A549 (cell line): Measurements from ENCODE around the gene DPYD. TPM values are rescaled to one million over a fixed set of nuclear protein-coding genes. Genes with fewer than 3 reads are reported as not detected.

Experiments
- ATAC-seq, 2 experiments: fragments of 200-7000 bp in 1 of 2; fragments of >200 bp in 1 of 2; cut with Nextera tagmentation in 1 of 2; cut with Tn5 transposase in 1 of 2; 3 replicates each; pipeline versions ENCODE4 v1.8.0 to v1.9.1; 2018 to 2020; ENCODE audit warnings: mild to moderate bottlenecking in 1 of 2, moderate library complexity in 1 of 2
- CTCF ChIA-PET: fragments of 300-600 bp; sonication (Branson Sonifier 250); formaldehyde crosslinking; extraction: SDS; loops from one replicate; lab custom pipeline; 2021; ENCODE audit warnings: antibody characterized with exemption, inconsistent platforms; lab: Yijun Ruan, JAX
- POLR2A ChIA-PET: fragments of 350-600 bp; formaldehyde crosslinking; extraction: SDS; loops from one replicate; lab custom pipeline; 2021; ENCODE audit warnings: antibody characterized with exemption, inconsistent platforms; lab: Yijun Ruan, JAX
- DNase-seq, 2 experiments: peaks; one replicate each; pipeline versions ENCODE4 v3.0.0 to v3.0.0-alpha.2; 2011 to 2016; ENCODE audit warnings: low read depth in 1 of 2, low spot score in 1 of 2
- FAIRE-seq: peaks from 2 replicates; lab custom pipeline; 2011; peaks lifted over from hg19 to GRCh38; lab: Jason Lieb, UNC
- H3K27ac ChIP-seq, 2 experiments: fragments of >200 bp; sonication (Bioruptor Twin); formaldehyde crosslinking; 3 replicates each; pipeline ENCODE4 v1.5.1; 2016 to 2017
- H3K4me1 ChIP-seq: fragments of >200 bp; sonication (Bioruptor Twin); formaldehyde crosslinking; 3 replicates; pipeline ENCODE4 v1.6.1; 2016
- H3K4me2 ChIP-seq: fragments of >200 bp; sonication (Bioruptor Twin); formaldehyde crosslinking; 3 replicates; pipeline ENCODE4 v1.6.1; 2016
- H3K4me3 ChIP-seq: fragments of >200 bp; sonication (Bioruptor Twin); formaldehyde crosslinking; 3 replicates; pipeline ENCODE4 v1.5.1; 2016
- H3K9me3 ChIP-seq: fragments of >200 bp; sonication (Bioruptor Twin); formaldehyde crosslinking; 3 replicates; pipeline ENCODE4 v1.6.1; 2016
- ATOH8 ChIP-seq: fragments of 250-450 bp; sonication (Bioruptor Pico); IDR thresholded peaks from 2 replicates; pipeline ENCODE4 v1.5.0; 2020; ENCODE audit warnings: low read depth, mild to moderate bottlenecking, moderate library complexity
- BCL3 ChIP-seq: fragments of >200 bp; sonication (Bioruptor Twin); formaldehyde crosslinking; IDR thresholded peaks from 3 replicates; pipeline ENCODE4 v1.6.1; 2016
- CBX8 ChIP-seq: fragments of 200-600 bp; sonication (generic); IDR thresholded peaks from 2 replicates; pipeline ENCODE4 v1.6.1; 2016
- CHD4 ChIP-seq: fragments of 200-600 bp; sonication (generic); IDR thresholded peaks from 2 replicates; pipeline ENCODE4 v1.6.1; 2016; ENCODE audit warnings: antibody characterized with exemption, mild to moderate bottlenecking, borderline replicate concordance
- E2F6 ChIP-seq: IDR thresholded peaks from 2 replicates; pipeline ENCODE4 v1.6.1; 2012; ENCODE audit warnings: low read depth, borderline replicate concordance
- EHMT2 ChIP-seq: fragments of 200-600 bp; sonication (generic); IDR thresholded peaks from 2 replicates; pipeline ENCODE4 v1.6.1; 2016; ENCODE audit warnings: antibody characterized with exemption, low read depth, mild to moderate bottlenecking, moderate library complexity
- FOXS1 ChIP-seq: fragments of 250-450 bp; sonication (Bioruptor Pico); IDR thresholded peaks from 2 replicates; pipeline ENCODE4 v1.5.0; 2020; ENCODE audit warnings: mild to moderate bottlenecking, moderate library complexity
- HDAC2 ChIP-seq: fragments of 200-600 bp; sonication (generic); IDR thresholded peaks from 2 replicates; pipeline ENCODE4 v1.6.1; 2016
- HOXA7 ChIP-seq: fragments of 250-450 bp; sonication (Bioruptor Pico); IDR thresholded peaks from 2 replicates; pipeline ENCODE4 v1.5.0; 2020; ENCODE audit warnings: mild to moderate bottlenecking, moderate library complexity
- HOXB5 ChIP-seq: fragments of 250-450 bp; sonication (Bioruptor Pico); IDR thresholded peaks from 2 replicates; pipeline ENCODE4 v1.5.0; 2020; ENCODE audit warnings: mild to moderate bottlenecking, moderate library complexity
- JUN ChIP-seq, 2 experiments: fragments of >200 bp; sonication (Bioruptor Twin); formaldehyde crosslinking; IDR thresholded peaks; 2 replicates in 1 of 2; 3 replicates in 1 of 2; pipeline ENCODE4 v1.6.1; 2016 to 2017
- MAZ ChIP-seq: fragments of 150-350 bp; IDR thresholded peaks from 2 replicates; pipeline ENCODE4 v1.6.1; 2014; ENCODE audit warnings: antibody characterized with exemption, low read depth, low read length, borderline replicate concordance
- NFE2L2 ChIP-seq: fragments of 150-350 bp; conservative IDR thresholded peaks from 2 replicates; pipeline ENCODE4 v1.6.1; 2014; ENCODE audit warnings: low read length
- PHF8 ChIP-seq: fragments of 200-600 bp; sonication (generic); IDR thresholded peaks from 2 replicates; pipeline ENCODE4 v1.6.1; 2016; ENCODE audit warnings: low read depth, mild to moderate bottlenecking, antibody characterized with exemption, moderate library complexity, borderline replicate concordance
- RAD21 ChIP-seq, 2 experiments: fragments of >200 bp in 1 of 2; sonication (Bioruptor Twin) in 1 of 2; formaldehyde crosslinking in 1 of 2; IDR thresholded peaks in 1 of 2; conservative IDR thresholded peaks in 1 of 2; 2 replicates in 1 of 2; 3 replicates in 1 of 2; pipeline ENCODE4 v1.6.1; 2012 to 2018; ENCODE audit warnings: inconsistent platforms in 1 of 2
- RCOR1 ChIP-seq: fragments of 150-350 bp; IDR thresholded peaks from 2 replicates; pipeline ENCODE4 v1.6.1; 2014; ENCODE audit warnings: antibody characterized with exemption, low read length, low read depth
- REST ChIP-seq: fragments of 200-600 bp; sonication (generic); IDR thresholded peaks from 2 replicates; pipeline ENCODE4 v1.6.1; 2016; ENCODE audit warnings: antibody characterized with exemption, mild to moderate bottlenecking, moderate library complexity
- SMC3 ChIP-seq: fragments of >200 bp; sonication (Bioruptor Twin); formaldehyde crosslinking; IDR thresholded peaks from 3 replicates; pipeline ENCODE4 v1.6.1; 2018; ENCODE audit warnings: inconsistent platforms
- TP53 ChIP-seq: fragments of 250-450 bp; sonication (Bioruptor Pico); IDR thresholded peaks from 2 replicates; pipeline ENCODE4 v1.5.0; 2021; ENCODE audit warnings: mild to moderate bottlenecking, moderate library complexity
- USF2 ChIP-seq: fragments of 450-650 bp; IDR thresholded peaks from 2 replicates; pipeline ENCODE4 v1.6.1; 2014; ENCODE audit warnings: antibody characterized with exemption
- ZNF302 ChIP-seq: fragments of 250-450 bp; sonication (Bioruptor Pico); IDR thresholded peaks from 2 replicates; pipeline ENCODE4 v1.9.0; 2021; ENCODE audit warnings: inconsistent platforms, mild to moderate bottlenecking, moderate library complexity
- WGBS: methylation state at CpG from one replicate; pipeline ENCODE4 v1.1.6; 2017; ENCODE audit errors: missing lambda C conversion rate; 5-methylcytosine and 5-hydroxymethylcytosine counted together
- polyA plus RNA-seq, 4 experiments: library from polyadenylated mRNA; depleted of rRNA in 3 of 4; stranded (reverse); fragments of >200 nt; fragmentation: RNase III in 1 of 4; extraction: RNeasy Plus Mini Kit Qiagen cat#74134 plus additional on column Dnase treatment in 1 of 4; gene quantifications; 2 replicates in 3 of 4; 3 replicates in 1 of 4; pipeline ENCODE4 v1.2.3, GENCODE V29; 2011 to 2017

The DPYD gene
- polyA plus RNA-seq, 2 of the 4 experiments (the other 2 are of a cell fraction): 5.9 to 7.5 TPM

GRCh38 chr1:97433094-97433823 is 487.6 kb downstream of the DPYD start:
- no peak overlapping the region for H3K4me2 ChIP-seq
- FAIRE-seq (no peak), ATAC-seq (no peak), DNase-seq (no peak)
- no peak for TF ChIP-seq ATOH8 (CRISPR knock-in tag)
- TF ChIP-seq TP53 (CRISPR knock-in tag): no peak
- TF ChIP-seq RCOR1: no peak
- TF ChIP-seq FOXS1 (CRISPR knock-in tag): no peak
- TF ChIP-seq MAZ: no peak
- TF ChIP-seq SMC3: no peak
- TF ChIP-seq PHF8: no peak
- no peak for TF ChIP-seq HOXA7 (CRISPR knock-in tag)
- no peak for TF ChIP-seq BCL3
- no peak overlapping the region for H3K27ac ChIP-seq
- 94% methylated on average over 2 of the region's 2 CpGs for WGBS
- POLR2A ChIA-PET: no interaction called here
- H3K9me3 ChIP-seq: no peaks in the 10 kb centered on the region
- no peak overlapping the region for H3K4me3 ChIP-seq
- H3K4me1 ChIP-seq: no peaks in the 10 kb centered on the region
- CTCF ChIA-PET: no interaction called here

GRCh38 chr1:97427371-97427770 is 493.5 kb downstream of the DPYD start:
- FAIRE-seq (no peak), DNase-seq (no peak), ATAC-seq (no peak)
- WGBS: 96% methylated on average over 3 of the region's 3 CpGs
- Histone ChIP-seq H3K4me3 (no peak overlapping the region), H3K27ac (no peak overlapping the region), H3K4me1 (no peaks in the 10 kb centered on the region), H3K4me2 (no peak overlapping the region), H3K9me3 (no peaks in the 10 kb centered on the region)
- POLR2A ChIA-PET: no interaction called here
- no peak for TF ChIP-seq RAD21 (conservative IDR thresholded peaks at IDR 0.05 in 1 of 2, IDR thresholded peaks at IDR 0.05 in 1 of 2)
- CTCF ChIA-PET: interaction anchor here (0.7 kb wide), 1 partner anchor 22 kb away, joined by 3 read pairs; no protein-coding TSS in a partner anchor

- DNase-seq (no peak), FAIRE-seq (no peak), ATAC-seq (no peak)
- ChIA-PET CTCF (interaction anchor here (1.4 kb wide), 1 partner anchor 101 kb away, joined by 3 read pairs; no protein-coding TSS in a partner anchor), POLR2A (no interaction called here)
- H3K9me3 ChIP-seq: no peaks in the 10 kb centered on the region
- no peak overlapping the region for H3K4me3 ChIP-seq
- WGBS: 41% methylated on average over 1 of the region's 1 CpG
- H3K4me2 ChIP-seq: no peak overlapping the region
- TF ChIP-seq HOXB5 (CRISPR knock-in tag): no peak
- no peak for TF ChIP-seq HOXA7 (CRISPR knock-in tag)
- TF ChIP-seq REST: no peak
- no peak for TF ChIP-seq JUN (IDR thresholded peaks at IDR 0.05)
- TF ChIP-seq USF2: no peak
- TF ChIP-seq ZNF302: no peak
- no peak for TF ChIP-seq CBX8
- no peak for TF ChIP-seq EHMT2
- no peak for TF ChIP-seq E2F6
- no peak for TF ChIP-seq HDAC2
- no peak for TF ChIP-seq CHD4
- no peak for TF ChIP-seq PHF8
- TF ChIP-seq NFE2L2: no peak
- no peaks in the 10 kb centered on the region for H3K4me1 ChIP-seq
- H3K27ac ChIP-seq: no peak overlapping the region
Observed at GRCh38 chr1:97424209-97424608, 496.6 kb downstream of the DPYD start.
